Placental pericyte (primary cell): ENCODE measurements around the gene CBLIF. TPM values are rescaled to one million over a fixed set of nuclear protein-coding genes. Genes with fewer than 3 reads are reported as not detected.

Experiments used
- total RNA-seq: library from RNA; depleted of rRNA; stranded (reverse); fragments of >200 nt; gene quantifications from 2 replicates; pipeline ENCODE4 v1.2.3, GENCODE V29; 2012

Gene CBLIF
- total RNA-seq: not detected in 2 replicates

GRCh38 chr11:59845399-59845798, at the start of gene CBLIF:
CBLIF (minus strand) TSS chr11:59845499; CDS start chr11:59845453, 46 bp downstream.

GRCh38 chr11:59878575-59878974, 33.3 kb upstream of the CBLIF start, which contains the start of gene OOSP3:
OOSP3 (plus strand) TSS chr11:59878782; CDS start chr11:59878809, 27 bp downstream.

GRCh38 chr11:59866397-59866796, 21.1 kb upstream of the CBLIF start, which contains the start of gene TCN1:
TCN1 (minus strand) TSS chr11:59866487; CDS start chr11:59866470, 17 bp downstream.

GRCh38 chr11:59810189-59810910, 34.9 kb downstream of the CBLIF start, which contains the start of gene MRPL16:
MRPL16 (minus strand) TSS chr11:59810778; CDS start chr11:59810658, 120 bp downstream.

Other genes with a start within 250 kb of the CBLIF start
- 28.2 and 77.7 TPM in 2 replicates for gene OSBP, start 229.7 kb downstream of the CBLIF start, total RNA-seq
- 19.2 and 33.9 TPM in 2 replicates for gene PATL1, start 176.5 kb downstream of the CBLIF start, total RNA-seq
- not detected in 2 replicates for gene OR10V1, start 131.7 kb downstream of the CBLIF start, total RNA-seq
- gene STX3, start 90.1 kb downstream of the CBLIF start, total RNA-seq: 32.5 and 115 TPM in 2 replicates
- gene MRPL16, start 34.7 kb downstream of the CBLIF start, total RNA-seq: 19.9 and 37.5 TPM in 2 replicates
- gene TCN1, start 21.0 kb upstream of the CBLIF start, total RNA-seq: not detected in 2 replicates
- not detected in 2 replicates for gene OOSP3, start 33.3 kb upstream of the CBLIF start, total RNA-seq
- gene OOSP1, start 92.9 kb upstream of the CBLIF start, total RNA-seq: not detected in 2 replicates
- gene OOSP4A, start 118.5 kb upstream of the CBLIF start, total RNA-seq: not detected in 2 replicates
- not detected in 2 replicates for gene OOSP4B, start 171.7 kb upstream of the CBLIF start, total RNA-seq
- gene OOSP2, start 194.9 kb upstream of the CBLIF start, total RNA-seq: not detected in 2 replicates
- gene MS4A3, start 211.2 kb upstream of the CBLIF start, total RNA-seq: not detected in 2 replicates
- not detected in 2 replicates for gene MS4A2, start 243.2 kb upstream of the CBLIF start, total RNA-seq